H1 (cell line): ENCODE results near the gene TOMM34. TPM values are rescaled to one million over a fixed set of nuclear protein-coding genes. Genes with fewer than 3 reads are reported as not detected.

ENCODE experiments used
- ASH2L ChIP-seq: fragments of 200-600, 300-600 bp; sonication (generic); IDR thresholded peaks from one replicate; pipeline ENCODE4 v1.7.1; 2017; ENCODE audit warnings: low read length
- CEBPB ChIP-seq: IDR thresholded peaks from 2 replicates; pipeline ENCODE4 v1.6.1; 2012; ENCODE audit warnings: low read depth, low read length
- CTBP2 ChIP-seq: IDR thresholded peaks from 2 replicates; pipeline ENCODE4 v1.7.0; 2011; ENCODE audit warnings: borderline replicate concordance, mild to moderate bottlenecking, moderate library complexity, mixed read lengths, low read length; ENCODE audit not compliant: insufficient read depth, insufficient read length
- FOSL1 ChIP-seq: IDR thresholded peaks from 2 replicates; pipeline ENCODE4 v1.6.1; 2011; ENCODE audit warnings: mild to moderate bottlenecking, low read depth, low read length, moderate library complexity; ENCODE audit not compliant: insufficient read depth
- GABPA ChIP-seq: IDR thresholded peaks from 2 replicates; pipeline ENCODE4 v1.6.1; 2011; ENCODE audit warnings: mild to moderate bottlenecking, low read length, moderate library complexity, borderline replicate concordance; ENCODE audit not compliant: insufficient read depth
- HDAC2 ChIP-seq, 2 experiments: fragments of 300-600 bp in 1 of 2; sonication (generic) in 1 of 2; IDR thresholded peaks; 2 replicates each; pipeline ENCODE4 v1.6.1; 2011 to 2012; ENCODE audit warnings: low read depth in 2 of 2, low read length in 2 of 2, mild to moderate bottlenecking in 2 of 2, moderate library complexity in 2 of 2, borderline replicate concordance in 1 of 2, inconsistent platforms in 1 of 2
- KDM5A ChIP-seq: fragments of 200-600 bp; IDR thresholded peaks from 2 replicates; pipeline ENCODE4 v1.7.1; 2012; ENCODE audit warnings: mild to moderate bottlenecking, low read length, inconsistent platforms, mixed read lengths
- POU5F1 ChIP-seq: IDR thresholded peaks from 2 replicates; pipeline ENCODE4 v1.6.1; 2011; ENCODE audit warnings: low read depth, mild to moderate bottlenecking, low read length, moderate library complexity
- SIX5 ChIP-seq: IDR thresholded peaks from 2 replicates; pipeline ENCODE4 v1.6.1; 2011; ENCODE audit warnings: mild to moderate bottlenecking, low read depth, low read length
- TCF12 ChIP-seq: IDR thresholded peaks from 2 replicates; pipeline ENCODE4 v1.6.1; 2011; ENCODE audit warnings: low read depth, mild to moderate bottlenecking, low read length
- polyA plus RNA-seq, 7 experiments: library from polyadenylated mRNA; depleted of rRNA in 3 of 7; stranded (reverse) in 5 of 7; unstranded in 2 of 7; fragments of >200 nt in 5 of 7; fragments of 200-250 nt in 2 of 7; gene quantifications; 1 replicate in 5 of 7; 2 replicates in 1 of 7; 4 replicates in 1 of 7; pipeline versions ENCODE4 v1.2.1 to v1.2.3, GENCODE V29; 2011 to 2013; ENCODE audit warnings: missing spikeins in 2 of 7, mixed read lengths in 2 of 7
- total RNA-seq: library from RNA; stranded (reverse); fragmentation: NEBNext Ultra II Directional; extraction: Animal tissue kit (Norgen Biotek cat#: 25700); gene quantifications from 2 replicates; pipeline ENCODE4 v1.2.1, GENCODE V29; 2021
- TF ChIP-seq, protein P1 (sequence below): fragments of 300-600 bp; sonication (generic); IDR thresholded peaks from 2 replicates; pipeline ENCODE4 v1.7.1; 2012; ENCODE audit warnings: low read length, moderate library complexity, mild to moderate bottlenecking, inconsistent platforms; ENCODE audit not compliant: insufficient replicate concordance

Gene TOMM34
- total and polyA plus RNA-seq, 2 of the 8 experiments (the other 6 are each of a cell fraction or from before 2014, with no cell fraction given) = 32.1 to 35.1 TPM

- TF ChIP-seq, protein P1, sequence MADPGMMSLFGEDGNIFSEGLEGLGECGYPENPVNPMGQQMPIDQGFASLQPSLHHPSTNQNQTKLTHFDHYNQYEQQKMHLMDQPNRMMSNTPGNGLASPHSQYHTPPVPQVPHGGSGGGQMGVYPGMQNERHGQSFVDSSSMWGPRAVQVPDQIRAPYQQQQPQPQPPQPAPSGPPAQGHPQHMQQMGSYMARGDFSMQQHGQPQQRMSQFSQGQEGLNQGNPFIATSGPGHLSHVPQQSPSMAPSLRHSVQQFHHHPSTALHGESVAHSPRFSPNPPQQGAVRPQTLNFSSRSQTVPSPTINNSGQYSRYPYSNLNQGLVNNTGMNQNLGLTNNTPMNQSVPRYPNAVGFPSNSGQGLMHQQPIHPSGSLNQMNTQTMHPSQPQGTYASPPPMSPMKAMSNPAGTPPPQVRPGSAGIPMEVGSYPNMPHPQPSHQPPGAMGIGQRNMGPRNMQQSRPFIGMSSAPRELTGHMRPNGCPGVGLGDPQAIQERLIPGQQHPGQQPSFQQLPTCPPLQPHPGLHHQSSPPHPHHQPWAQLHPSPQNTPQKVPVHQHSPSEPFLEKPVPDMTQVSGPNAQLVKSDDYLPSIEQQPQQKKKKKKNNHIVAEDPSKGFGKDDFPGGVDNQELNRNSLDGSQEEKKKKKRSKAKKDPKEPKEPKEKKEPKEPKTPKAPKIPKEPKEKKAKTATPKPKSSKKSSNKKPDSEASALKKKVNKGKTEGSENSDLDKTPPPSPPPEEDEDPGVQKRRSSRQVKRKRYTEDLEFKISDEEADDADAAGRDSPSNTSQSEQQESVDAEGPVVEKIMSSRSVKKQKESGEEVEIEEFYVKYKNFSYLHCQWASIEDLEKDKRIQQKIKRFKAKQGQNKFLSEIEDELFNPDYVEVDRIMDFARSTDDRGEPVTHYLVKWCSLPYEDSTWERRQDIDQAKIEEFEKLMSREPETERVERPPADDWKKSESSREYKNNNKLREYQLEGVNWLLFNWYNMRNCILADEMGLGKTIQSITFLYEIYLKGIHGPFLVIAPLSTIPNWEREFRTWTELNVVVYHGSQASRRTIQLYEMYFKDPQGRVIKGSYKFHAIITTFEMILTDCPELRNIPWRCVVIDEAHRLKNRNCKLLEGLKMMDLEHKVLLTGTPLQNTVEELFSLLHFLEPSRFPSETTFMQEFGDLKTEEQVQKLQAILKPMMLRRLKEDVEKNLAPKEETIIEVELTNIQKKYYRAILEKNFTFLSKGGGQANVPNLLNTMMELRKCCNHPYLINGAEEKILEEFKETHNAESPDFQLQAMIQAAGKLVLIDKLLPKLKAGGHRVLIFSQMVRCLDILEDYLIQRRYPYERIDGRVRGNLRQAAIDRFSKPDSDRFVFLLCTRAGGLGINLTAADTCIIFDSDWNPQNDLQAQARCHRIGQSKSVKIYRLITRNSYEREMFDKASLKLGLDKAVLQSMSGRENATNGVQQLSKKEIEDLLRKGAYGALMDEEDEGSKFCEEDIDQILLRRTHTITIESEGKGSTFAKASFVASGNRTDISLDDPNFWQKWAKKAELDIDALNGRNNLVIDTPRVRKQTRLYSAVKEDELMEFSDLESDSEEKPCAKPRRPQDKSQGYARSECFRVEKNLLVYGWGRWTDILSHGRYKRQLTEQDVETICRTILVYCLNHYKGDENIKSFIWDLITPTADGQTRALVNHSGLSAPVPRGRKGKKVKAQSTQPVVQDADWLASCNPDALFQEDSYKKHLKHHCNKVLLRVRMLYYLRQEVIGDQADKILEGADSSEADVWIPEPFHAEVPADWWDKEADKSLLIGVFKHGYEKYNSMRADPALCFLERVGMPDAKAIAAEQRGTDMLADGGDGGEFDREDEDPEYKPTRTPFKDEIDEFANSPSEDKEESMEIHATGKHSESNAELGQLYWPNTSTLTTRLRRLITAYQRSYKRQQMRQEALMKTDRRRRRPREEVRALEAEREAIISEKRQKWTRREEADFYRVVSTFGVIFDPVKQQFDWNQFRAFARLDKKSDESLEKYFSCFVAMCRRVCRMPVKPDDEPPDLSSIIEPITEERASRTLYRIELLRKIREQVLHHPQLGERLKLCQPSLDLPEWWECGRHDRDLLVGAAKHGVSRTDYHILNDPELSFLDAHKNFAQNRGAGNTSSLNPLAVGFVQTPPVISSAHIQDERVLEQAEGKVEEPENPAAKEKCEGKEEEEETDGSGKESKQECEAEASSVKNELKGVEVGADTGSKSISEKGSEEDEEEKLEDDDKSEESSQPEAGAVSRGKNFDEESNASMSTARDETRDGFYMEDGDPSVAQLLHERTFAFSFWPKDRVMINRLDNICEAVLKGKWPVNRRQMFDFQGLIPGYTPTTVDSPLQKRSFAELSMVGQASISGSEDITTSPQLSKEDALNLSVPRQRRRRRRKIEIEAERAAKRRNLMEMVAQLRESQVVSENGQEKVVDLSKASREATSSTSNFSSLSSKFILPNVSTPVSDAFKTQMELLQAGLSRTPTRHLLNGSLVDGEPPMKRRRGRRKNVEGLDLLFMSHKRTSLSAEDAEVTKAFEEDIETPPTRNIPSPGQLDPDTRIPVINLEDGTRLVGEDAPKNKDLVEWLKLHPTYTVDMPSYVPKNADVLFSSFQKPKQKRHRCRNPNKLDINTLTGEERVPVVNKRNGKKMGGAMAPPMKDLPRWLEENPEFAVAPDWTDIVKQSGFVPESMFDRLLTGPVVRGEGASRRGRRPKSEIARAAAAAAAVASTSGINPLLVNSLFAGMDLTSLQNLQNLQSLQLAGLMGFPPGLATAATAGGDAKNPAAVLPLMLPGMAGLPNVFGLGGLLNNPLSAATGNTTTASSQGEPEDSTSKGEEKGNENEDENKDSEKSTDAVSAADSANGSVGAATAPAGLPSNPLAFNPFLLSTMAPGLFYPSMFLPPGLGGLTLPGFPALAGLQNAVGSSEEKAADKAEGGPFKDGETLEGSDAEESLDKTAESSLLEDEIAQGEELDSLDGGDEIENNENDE = no peak
- TF ChIP-seq SIX5 = no peak
- TF ChIP-seq CEBPB = no peak
- TF ChIP-seq KDM5A = no peak
- no peak for TF ChIP-seq FOSL1
- TF ChIP-seq GABPA = no peak
- TF ChIP-seq POU5F1 = no peak
- TF ChIP-seq HDAC2 (IDR thresholded peaks at IDR 0.05; ENCODE audit: borderline replicate concordance in 1 of 2, low read depth in 2 of 2, low read length in 2 of 2) = no peak
- TF ChIP-seq CTBP2 = no peak
- TF ChIP-seq ASH2L = no peak
- no peak for TF ChIP-seq TCF12
Observed at GRCh38 chr20:44946271-44946852, 13.8 kb downstream of the TOMM34 start (continued).
